ENCODE measurements around the gene IFNA8. TPM values are rescaled to one million over a fixed set of nuclear protein-coding genes. Genes with fewer than 3 reads are reported as not detected.

The IFNA8 gene
- total RNA-seq, 1 donor from 2014 or later = not detected

- no peak for TF ChIP-seq CTCF (IDR thresholded peaks at IDR 0.05)
- no peaks in the 10 kb centered on the region for H3K36me3 Mint-ChIP-seq (ENCODE audit: unreplicated experiment)
- no peaks in the 10 kb centered on the region for H3K4me1 Mint-ChIP-seq (ENCODE audit: unreplicated experiment)
- no peak overlapping the region for H3K27ac Mint-ChIP-seq (ENCODE audit: unreplicated experiment)
- no peaks in the 10 kb centered on the region for H3K9me3 Mint-ChIP-seq (ENCODE audit: unreplicated experiment)
- H3K4me3 Mint-ChIP-seq (ENCODE audit: unreplicated experiment) = no peak overlapping the region
- no peak for DNase-seq (ENCODE audit: extremely low spot score, unreplicated experiment)
- H3K27me3 Mint-ChIP-seq (ENCODE audit: unreplicated experiment) = peaks cover 46% of the 10 kb centered on the region
These were observed 4.7 kb downstream of the IFNA8 start for GRCh38 chr9:21413624-21414023.

GRCh38 chr9:21414220-21414940 lies 5.5 kb downstream of the IFNA8 start:
- Mint-ChIP-seq H3K9me3 (ENCODE audit: unreplicated experiment) (no peaks in the 10 kb centered on the region), H3K4me1 (ENCODE audit: unreplicated experiment) (no peaks in the 10 kb centered on the region), H3K36me3 (ENCODE audit: unreplicated experiment) (no peaks in the 10 kb centered on the region), H3K27me3 (ENCODE audit: unreplicated experiment) (peaks cover 41% of the 10 kb centered on the region), H3K4me3 (ENCODE audit: unreplicated experiment) (no peak overlapping the region), H3K27ac (ENCODE audit: unreplicated experiment) (no peak overlapping the region)
- no peak for TF ChIP-seq CTCF (IDR thresholded peaks at IDR 0.05)
- no peak for DNase-seq (ENCODE audit: extremely low spot score, unreplicated experiment)

- H3K36me3 Mint-ChIP-seq (ENCODE audit: unreplicated experiment) = no peaks in the 10 kb centered on the region
- DNase-seq (ENCODE audit: extremely low spot score, unreplicated experiment) = no peak
- no peaks in the 10 kb centered on the region for H3K4me1 Mint-ChIP-seq (ENCODE audit: unreplicated experiment)
- no peaks in the 10 kb centered on the region for H3K9me3 Mint-ChIP-seq (ENCODE audit: unreplicated experiment)
- TF ChIP-seq CTCF (IDR thresholded peaks at IDR 0.05) = no peak
- H3K4me3 Mint-ChIP-seq (ENCODE audit: unreplicated experiment) = no peak overlapping the region
- H3K27me3 Mint-ChIP-seq (ENCODE audit: unreplicated experiment) = peaks cover 37% of the 10 kb centered on the region
- no peak overlapping the region for H3K27ac Mint-ChIP-seq (ENCODE audit: unreplicated experiment)
These were observed 6.8 kb downstream of the IFNA8 start for GRCh38 chr9:21415493-21416267.

GRCh38 chr9:21428235-21428634 lies 19.3 kb downstream of the IFNA8 start:
- no peak for DNase-seq (ENCODE audit: extremely low spot score, unreplicated experiment)
- Mint-ChIP-seq H3K27me3 (ENCODE audit: unreplicated experiment) (peaks cover 76% of the 10 kb centered on the region), H3K4me1 (ENCODE audit: unreplicated experiment) (no peaks in the 10 kb centered on the region), H3K9me3 (ENCODE audit: unreplicated experiment) (no peaks in the 10 kb centered on the region), H3K36me3 (ENCODE audit: unreplicated experiment) (no peaks in the 10 kb centered on the region), H3K27ac (ENCODE audit: unreplicated experiment) (no peak overlapping the region), H3K4me3 (ENCODE audit: unreplicated experiment) (no peak overlapping the region)
- TF ChIP-seq CTCF (IDR thresholded peaks at IDR 0.05) = no peak

GRCh38 chr9:21429191-21429590 lies 20.3 kb downstream of the IFNA8 start:
- Mint-ChIP-seq H3K4me3 (ENCODE audit: unreplicated experiment) (no peak overlapping the region), H3K27me3 (ENCODE audit: unreplicated experiment) (peaks cover 79% of the 10 kb centered on the region), H3K4me1 (ENCODE audit: unreplicated experiment) (no peaks in the 10 kb centered on the region), H3K27ac (ENCODE audit: unreplicated experiment) (no peak overlapping the region), H3K36me3 (ENCODE audit: unreplicated experiment) (no peaks in the 10 kb centered on the region), H3K9me3 (ENCODE audit: unreplicated experiment) (no peaks in the 10 kb centered on the region)
- no peak for TF ChIP-seq CTCF (IDR thresholded peaks at IDR 0.05)
- DNase-seq (ENCODE audit: extremely low spot score, unreplicated experiment) = no peak
